ENCODE results near the gene RHOA.

- TF ChIP-seq CTCF (conservative IDR thresholded peaks at IDR 0.05 in 1 of 2, IDR thresholded peaks at IDR 0.05 in 1 of 2; ENCODE audit: low read depth in 1 of 2, low read length in 2 of 2) (no peak), EZH2 (IDR thresholded peaks at IDR 0.05; ENCODE audit: low read length, missing control alignments) (no peak)
These were observed 786 bp downstream of the RHOA start for GRCh38 chr3:49410846-49411534.

Data from fibroblast of lung (primary cell).